Body of pancreas (tissue), 4 donors: ENCODE results near the gene TMEM115.

ENCODE experiments used
- POLR2A ChIP-seq, 3 donors: fragments of 450-650 bp; IDR thresholded peaks; one replicate each; pipeline ENCODE4 v1.6.1; 2016; ENCODE audit warnings: antibody characterized with exemption in 3 of 3, mild to moderate bottlenecking in 2 of 3
- TF ChIP-seq, protein P1 (sequence below), 7 experiments: fragments of 450-650 bp in 4 of 7; fragments of 200-600 bp in 3 of 7; sonication (generic) in 3 of 7; IDR thresholded peaks; one replicate each; pipeline ENCODE4 v1.5.1; 2016 to 2019; ENCODE audit warnings: antibody characterized with exemption in 7 of 7

- TF ChIP-seq, protein P1, sequence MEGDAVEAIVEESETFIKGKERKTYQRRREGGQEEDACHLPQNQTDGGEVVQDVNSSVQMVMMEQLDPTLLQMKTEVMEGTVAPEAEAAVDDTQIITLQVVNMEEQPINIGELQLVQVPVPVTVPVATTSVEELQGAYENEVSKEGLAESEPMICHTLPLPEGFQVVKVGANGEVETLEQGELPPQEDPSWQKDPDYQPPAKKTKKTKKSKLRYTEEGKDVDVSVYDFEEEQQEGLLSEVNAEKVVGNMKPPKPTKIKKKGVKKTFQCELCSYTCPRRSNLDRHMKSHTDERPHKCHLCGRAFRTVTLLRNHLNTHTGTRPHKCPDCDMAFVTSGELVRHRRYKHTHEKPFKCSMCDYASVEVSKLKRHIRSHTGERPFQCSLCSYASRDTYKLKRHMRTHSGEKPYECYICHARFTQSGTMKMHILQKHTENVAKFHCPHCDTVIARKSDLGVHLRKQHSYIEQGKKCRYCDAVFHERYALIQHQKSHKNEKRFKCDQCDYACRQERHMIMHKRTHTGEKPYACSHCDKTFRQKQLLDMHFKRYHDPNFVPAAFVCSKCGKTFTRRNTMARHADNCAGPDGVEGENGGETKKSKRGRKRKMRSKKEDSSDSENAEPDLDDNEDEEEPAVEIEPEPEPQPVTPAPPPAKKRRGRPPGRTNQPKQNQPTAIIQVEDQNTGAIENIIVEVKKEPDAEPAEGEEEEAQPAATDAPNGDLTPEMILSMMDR (IDR thresholded peaks at IDR 0.05): no peak
- no peak for TF ChIP-seq POLR2A (IDR thresholded peaks at IDR 0.05)
These were observed 2.8 kb downstream of the TMEM115 start for GRCh38 chr3:50356553-50356952.
